HUDEP-2 (cell line): ENCODE measurements around the gene ACSL3.
A peak's percentile ranks its signal among the peaks of the same experiment; 100 is the strongest.
"Not testable (repeated sequence)": the region's sequence is repeated elsewhere in the genome, so short reads cannot be mapped to it uniquely, and the experiment has no call there.

Experiments used
- DNase-seq, 76 experiments: peaks; one replicate each; lab custom pipeline; 2025; ENCODE audit not compliant: unreplicated experiment in 76 of 76; lab: John Stamatoyannopoulos, UW

ACSL3 gene

GRCh38 chr2:222860740-222861410, at the start of gene ACSL3:
TSS of gene ACSL3 (plus strand) at chr2:222861036. CDS start at chr2:222908773, 47,737 bp downstream.
- DNase-seq, result peak in 75 of 76 experiments; percentile 33 to 96 (median 87)

- DNase-seq, result no peak
Observed at GRCh38 chr2:222811828-222812227, 49.0 kb upstream of the ACSL3 start.

- no peak for DNase-seq
Observed at GRCh38 chr2:222813177-222813843, 47.5 kb upstream of the ACSL3 start.

- DNase-seq, result no peak
Observed at GRCh38 chr2:222819722-222820333, 41.0 kb upstream of the ACSL3 start.

- DNase-seq, result no peak
Observed at GRCh38 chr2:222823183-222823930, 37.5 kb upstream of the ACSL3 start.

GRCh38 chr2:222825031-222825430, 35.8 kb upstream of the ACSL3 start:
- no peak for DNase-seq

- no peak for DNase-seq
Observed at GRCh38 chr2:222827417-222827816, 33.4 kb upstream of the ACSL3 start.

GRCh38 chr2:222828572-222828971, 32.3 kb upstream of the ACSL3 start:
- no peak for DNase-seq

- no peak for DNase-seq
Observed at GRCh38 chr2:222830164-222830563, 30.7 kb upstream of the ACSL3 start.

GRCh38 chr2:222833410-222833809, 27.4 kb upstream of the ACSL3 start:
- no peak for DNase-seq

GRCh38 chr2:222835143-222835822, 25.6 kb upstream of the ACSL3 start:
- DNase-seq, result no peak

GRCh38 chr2:222835823-222836151, 25.0 kb upstream of the ACSL3 start:
- DNase-seq, result no peak

GRCh38 chr2:222837643-222838056, 23.2 kb upstream of the ACSL3 start:
- DNase-seq, result no peak

GRCh38 chr2:222840060-222840802, 20.6 kb upstream of the ACSL3 start:
- DNase-seq, result no peak

- DNase-seq, result no peak
Observed at GRCh38 chr2:222842491-222843174, 18.2 kb upstream of the ACSL3 start.

GRCh38 chr2:222844323-222844722, 16.5 kb upstream of the ACSL3 start:
- DNase-seq, result no peak

- not testable (repeated sequence) for DNase-seq
Observed at GRCh38 chr2:222845314-222845713, 15.5 kb upstream of the ACSL3 start.

GRCh38 chr2:222846003-222846402, 14.8 kb upstream of the ACSL3 start:
- no peak for DNase-seq

- DNase-seq, result not testable (repeated sequence)
Observed at GRCh38 chr2:222848031-222848430, 12.8 kb upstream of the ACSL3 start.
